GM18499 (cell line): ENCODE data around the gene CCPG1.
"Not testable (repeated sequence)": the region's sequence is repeated elsewhere in the genome, so short reads cannot be mapped to it uniquely, and the experiment has no call there.

Source experiments
- ATAC-seq: cut with Tn5 transposase; IDR thresholded peaks from one replicate; pipeline ENCODE4 v1.9.1; 2021; ENCODE audit warnings: moderate number of reproducible peaks; ENCODE audit not compliant: insufficient read depth, unreplicated experiment

Gene CCPG1, protein sequence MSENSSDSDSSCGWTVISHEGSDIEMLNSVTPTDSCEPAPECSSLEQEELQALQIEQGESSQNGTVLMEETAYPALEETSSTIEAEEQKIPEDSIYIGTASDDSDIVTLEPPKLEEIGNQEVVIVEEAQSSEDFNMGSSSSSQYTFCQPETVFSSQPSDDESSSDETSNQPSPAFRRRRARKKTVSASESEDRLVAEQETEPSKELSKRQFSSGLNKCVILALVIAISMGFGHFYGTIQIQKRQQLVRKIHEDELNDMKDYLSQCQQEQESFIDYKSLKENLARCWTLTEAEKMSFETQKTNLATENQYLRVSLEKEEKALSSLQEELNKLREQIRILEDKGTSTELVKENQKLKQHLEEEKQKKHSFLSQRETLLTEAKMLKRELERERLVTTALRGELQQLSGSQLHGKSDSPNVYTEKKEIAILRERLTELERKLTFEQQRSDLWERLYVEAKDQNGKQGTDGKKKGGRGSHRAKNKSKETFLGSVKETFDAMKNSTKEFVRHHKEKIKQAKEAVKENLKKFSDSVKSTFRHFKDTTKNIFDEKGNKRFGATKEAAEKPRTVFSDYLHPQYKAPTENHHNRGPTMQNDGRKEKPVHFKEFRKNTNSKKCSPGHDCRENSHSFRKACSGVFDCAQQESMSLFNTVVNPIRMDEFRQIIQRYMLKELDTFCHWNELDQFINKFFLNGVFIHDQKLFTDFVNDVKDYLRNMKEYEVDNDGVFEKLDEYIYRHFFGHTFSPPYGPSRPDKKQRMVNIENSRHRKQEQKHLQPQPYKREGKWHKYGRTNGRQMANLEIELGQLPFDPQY

DNA sequence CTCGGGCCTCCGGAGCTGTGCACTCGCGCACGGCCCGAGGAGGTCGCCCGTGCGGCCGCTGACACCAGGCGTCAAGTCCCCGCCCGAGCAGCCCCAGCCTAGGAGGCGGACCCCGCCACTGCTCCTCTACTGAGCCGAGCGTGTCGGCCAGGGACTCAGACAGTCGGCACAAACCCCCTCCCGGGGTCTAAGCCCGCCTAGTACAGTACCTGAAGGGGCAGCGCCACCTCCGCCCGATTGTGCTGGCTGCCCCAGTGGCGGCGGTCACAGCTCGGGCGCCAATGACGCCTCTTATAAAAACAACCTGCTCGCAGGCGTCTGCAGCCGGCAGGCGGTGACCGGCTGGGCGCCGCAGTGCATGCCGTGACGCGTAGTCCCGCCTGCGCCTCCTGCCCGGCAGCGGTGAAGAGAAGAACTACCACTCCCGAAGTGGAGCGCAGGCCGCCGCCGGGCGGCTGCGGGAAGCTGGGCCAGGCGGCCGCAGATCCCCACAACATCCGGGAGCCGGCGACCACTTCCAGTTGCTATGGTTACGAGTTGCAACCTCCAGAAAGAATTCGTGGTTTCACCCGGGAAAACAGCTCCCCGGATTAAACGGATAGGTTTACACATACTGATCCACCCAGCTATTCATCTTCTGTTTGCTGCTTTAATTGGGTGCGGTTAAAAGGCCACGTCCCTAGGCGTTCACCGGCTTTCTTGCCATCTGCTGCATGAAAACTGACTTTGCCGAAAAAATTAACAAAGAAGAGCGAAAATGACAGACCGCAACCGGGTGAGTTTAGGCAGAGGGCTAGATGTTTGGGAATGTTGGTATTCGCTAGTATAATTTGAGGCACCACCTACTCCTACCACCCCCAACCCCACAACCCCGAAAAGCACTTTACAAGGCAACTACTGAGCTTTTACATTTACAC, at the start of gene CCPG1, which contains the start of gene PIERCE2:
Gene CCPG1, minus strand, starts transcription at position 348 of the 917 bp plus-strand sequence. CDS start 18,935 bp downstream, outside the sequence.
Gene PIERCE2, plus strand, starts transcription at position 484 of the 917 bp plus-strand sequence. Its CDS starts 274 bp downstream, at position 758.
- peak; percentile 86 for ATAC-seq

DNA sequence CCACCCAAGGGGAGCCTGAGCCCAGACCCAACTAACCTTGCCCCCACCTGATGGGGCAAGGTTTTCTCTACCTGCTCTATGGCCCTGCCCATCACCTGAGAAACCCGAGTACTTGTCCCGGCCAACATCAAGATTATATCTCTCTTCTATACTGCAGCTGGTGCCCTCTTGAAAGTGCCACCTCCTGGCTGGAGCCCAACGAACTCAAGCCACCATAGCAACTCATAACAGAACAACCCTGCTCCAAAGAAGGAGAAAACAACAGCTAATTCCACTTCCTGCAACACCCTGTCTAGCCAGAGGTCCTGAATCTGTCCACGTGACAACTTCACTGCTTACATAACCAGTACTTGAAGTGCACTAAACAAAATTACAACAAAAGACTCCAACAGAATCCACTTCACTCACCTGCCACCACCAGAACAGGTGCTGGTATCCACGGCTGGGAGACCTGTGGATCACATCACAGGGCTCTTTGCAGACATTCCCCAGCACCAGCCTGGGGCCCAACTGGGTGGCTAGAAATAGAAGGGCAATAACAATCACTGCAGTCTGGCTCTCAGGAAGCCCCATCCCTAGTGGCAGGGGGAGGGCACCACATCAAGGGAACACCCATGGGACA, 49.4 kb upstream of the CCPG1 start:
- no peak for ATAC-seq

DNA sequence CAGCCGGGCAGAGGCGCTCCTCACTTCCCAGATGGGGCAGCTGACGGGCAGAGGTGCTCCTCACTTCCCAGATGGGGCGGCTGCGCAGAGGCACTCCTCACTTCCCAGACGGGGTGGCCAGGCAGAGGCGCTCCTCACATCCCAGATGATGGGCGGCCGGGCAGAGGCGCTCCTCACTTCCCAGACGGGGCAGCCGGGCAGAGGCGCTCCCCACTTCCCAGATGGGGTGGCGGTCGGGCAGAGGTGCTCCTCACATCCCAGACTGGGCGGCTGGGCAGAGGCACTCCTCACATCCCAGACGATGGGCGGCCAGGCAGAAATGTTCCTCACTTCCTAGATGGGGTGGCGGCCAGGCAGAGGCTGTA, 38.9 kb upstream of the CCPG1 start:
- ATAC-seq = not testable (repeated sequence)

DNA sequence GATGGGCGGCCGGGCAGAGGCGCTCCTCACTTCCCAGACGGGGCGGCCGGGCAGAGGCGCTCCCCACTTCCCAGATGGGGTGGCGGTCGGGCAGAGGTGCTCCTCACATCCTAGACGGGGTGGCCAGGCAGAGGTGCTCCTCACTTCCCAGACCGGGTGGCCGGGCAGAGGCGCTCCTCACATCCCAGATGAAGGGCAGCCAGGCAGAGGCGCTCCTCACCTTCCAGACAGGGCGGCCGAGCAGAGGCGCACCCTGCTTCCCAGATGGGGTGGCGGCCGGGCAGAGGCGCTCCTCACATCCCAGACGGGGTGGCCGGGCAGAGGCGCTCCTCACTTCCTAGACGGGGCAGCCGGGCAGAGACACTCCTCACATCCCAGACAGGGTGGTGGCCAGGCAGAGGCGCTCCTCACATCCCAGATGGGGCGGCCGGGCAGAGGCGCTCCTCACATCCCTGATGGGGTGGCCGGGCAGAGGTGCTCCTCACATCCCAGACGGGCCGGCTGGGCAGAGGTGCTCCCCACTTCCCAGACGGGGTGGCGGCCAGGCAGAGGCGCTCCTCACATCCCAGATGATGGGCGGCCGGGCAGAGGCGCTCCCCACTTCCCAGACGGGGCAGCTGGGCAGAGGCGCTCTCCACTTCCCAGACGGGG, 38.3 kb upstream of the CCPG1 start:
- ATAC-seq = not testable (repeated sequence)

DNA sequence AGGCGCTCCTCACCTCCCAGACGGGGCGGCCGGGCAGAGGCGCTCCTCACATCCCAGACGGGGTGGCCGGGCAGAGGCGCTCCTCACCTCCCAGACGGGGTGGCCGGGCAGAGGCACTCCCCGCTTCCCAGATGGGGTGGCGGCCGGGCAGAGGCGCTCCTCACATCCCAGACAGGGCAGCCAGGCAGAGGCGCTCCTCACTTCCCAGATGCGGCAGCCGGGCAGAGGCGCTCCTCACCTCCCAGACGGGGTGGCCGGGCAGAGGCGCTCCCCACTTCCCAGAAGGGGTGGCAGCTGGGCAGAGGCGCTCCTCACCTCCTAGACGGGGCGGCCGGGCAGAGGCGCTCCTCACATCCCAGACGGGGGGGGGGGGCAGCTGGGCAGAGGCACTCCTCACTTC, 37.8 kb upstream of the CCPG1 start:
- not testable (repeated sequence) for ATAC-seq

DNA sequence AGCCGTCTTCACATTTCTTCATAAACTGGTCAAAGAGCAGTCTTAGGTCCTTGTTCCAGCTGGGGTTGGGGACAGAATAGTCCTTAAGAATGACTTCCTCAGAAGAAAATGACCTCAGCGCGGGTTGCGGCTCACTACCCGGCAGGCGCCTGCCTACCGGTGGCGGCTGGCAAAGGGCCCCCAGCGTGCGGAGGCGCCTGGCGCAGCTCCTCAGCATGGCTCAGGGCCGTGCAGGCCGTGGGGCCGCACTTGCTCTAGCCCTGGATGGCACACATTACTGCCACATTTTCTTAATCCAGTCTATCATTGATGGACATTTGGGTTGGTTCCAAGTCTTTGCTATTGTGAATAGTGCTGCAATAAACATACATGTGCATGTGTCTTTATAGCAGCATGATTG, 35.0 kb upstream of the CCPG1 start:
- not testable (repeated sequence) for ATAC-seq

DNA sequence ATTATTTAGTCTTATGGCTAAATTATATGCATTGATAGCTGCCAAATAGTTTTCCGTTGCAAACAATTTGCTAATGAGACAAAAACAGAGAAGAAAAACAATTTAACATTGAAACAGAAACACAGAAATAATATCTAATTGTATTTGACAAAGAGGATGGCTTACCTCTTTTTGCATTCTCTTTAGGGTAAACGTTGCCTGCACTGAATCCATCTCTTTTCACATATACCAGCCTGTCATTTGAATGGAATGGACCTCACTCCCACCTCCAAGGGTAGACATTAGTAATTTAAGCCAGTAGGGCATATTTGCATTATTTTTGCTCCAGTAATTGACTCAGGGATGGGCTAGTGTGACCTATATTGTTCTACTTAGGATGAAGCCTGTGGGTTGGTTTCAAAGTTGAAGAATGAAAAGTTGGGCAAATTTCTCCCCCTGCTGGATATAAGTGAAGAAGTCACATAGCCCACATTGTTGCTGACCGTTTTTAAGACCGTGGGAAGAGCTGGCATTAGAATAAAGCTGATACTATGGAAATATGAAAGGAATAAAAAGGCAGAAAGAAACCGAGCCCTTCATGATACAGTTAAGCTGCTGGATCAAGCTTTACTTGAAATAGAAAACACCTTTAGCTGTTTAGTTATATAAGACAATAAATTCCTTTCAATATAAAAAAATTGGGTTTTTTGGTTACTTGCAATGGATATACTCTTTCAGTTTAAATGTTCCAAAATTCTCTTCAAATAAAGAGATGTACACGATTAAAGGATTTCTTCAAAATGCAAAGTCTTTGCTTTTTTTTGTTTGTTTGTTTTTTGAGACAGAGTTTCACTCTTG, 27.0 kb upstream of the CCPG1 start:
- ATAC-seq = peak; percentile 63

DNA sequence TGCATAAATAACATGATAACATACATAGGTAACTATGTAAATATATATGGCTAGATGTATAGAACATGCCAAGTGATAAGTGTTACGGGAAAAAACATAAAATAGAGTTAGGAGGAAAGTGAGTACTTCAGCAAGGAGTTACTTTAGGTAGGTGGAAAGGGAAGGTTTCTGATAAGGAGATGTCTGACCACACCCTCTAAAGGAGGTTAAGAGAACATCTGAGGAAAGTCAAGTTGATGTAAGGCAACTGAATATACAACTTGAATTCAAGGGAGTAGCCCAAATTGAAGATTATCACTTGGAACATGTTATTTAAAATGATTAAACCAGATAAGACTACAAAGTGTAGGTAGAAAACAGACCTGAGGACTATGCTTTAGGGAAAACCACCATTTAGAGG, 13.9 kb upstream of the CCPG1 start:
- ATAC-seq = no peak

DNA sequence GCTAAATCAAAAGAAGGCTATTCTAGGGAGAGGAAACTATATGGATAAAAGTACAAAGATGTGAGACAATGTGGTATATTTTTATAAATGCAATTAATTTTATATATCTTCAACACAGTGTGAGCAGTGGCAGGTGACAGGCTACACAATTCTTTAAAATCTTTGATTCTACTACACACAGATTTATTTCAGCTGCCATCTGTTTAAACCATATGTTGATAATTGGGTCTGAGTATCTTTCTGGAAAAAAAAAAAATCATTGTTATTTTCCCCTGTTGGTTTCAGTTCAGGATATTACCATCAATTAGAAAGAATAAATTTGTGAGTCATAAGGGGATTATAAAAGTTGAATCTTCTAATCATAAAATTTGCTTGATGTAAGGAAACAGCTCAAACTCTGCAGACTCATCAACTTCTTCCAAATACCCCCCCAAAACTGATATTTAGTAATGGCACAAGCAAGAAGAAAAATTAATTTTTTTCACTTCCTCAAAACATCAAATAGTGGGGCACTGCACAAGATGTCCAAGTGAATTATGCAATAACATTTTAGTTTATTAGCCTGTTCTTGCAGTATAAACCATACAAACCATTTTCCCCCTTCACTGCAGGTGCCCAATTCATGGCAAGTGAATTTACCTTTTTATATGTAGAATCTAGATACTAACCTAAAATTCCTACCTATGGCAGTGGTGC, 12.2 kb upstream of the CCPG1 start:
- no peak for ATAC-seq

DNA sequence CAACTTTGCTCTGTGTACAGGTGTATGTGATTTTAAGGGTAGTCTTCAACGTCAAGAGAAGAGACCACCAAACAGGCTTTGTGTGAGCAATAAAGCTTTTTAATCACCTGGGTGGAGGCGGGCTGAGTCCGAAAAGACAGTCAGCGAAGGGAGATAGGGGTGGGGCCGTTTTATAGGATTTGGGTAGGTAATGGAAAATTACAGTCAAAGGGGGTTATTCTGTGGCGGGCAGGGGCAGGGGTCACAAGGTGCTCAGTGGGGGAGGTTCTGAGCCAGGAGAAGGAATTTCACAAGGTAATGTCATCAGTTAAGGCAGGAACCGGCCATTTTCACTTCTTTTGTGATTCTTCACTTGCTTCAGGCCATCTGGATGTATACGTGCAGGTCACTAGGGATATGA, 9.5 kb upstream of the CCPG1 start:
- not testable (repeated sequence) for ATAC-seq

DNA sequence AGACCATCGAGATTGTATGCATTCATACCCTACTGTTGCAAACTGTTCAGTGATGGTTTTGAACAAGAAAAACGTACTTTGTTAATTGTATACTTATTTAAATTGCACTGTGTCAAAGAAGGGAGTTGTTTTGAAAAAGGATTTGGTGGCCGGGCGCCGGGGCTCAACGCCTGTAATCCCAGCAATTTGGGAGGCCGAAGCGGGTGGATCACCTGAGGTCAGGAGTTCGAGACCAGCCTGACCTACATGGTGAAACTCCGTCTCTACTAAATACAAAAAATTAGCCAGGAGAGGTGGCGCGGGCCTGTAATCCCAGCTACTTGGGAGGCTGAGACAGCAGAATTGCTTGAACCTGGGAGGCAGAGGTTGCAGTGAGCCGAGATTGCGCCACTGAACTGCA, 817 bp upstream of the CCPG1 start:
- not testable (repeated sequence) for ATAC-seq

DNA sequence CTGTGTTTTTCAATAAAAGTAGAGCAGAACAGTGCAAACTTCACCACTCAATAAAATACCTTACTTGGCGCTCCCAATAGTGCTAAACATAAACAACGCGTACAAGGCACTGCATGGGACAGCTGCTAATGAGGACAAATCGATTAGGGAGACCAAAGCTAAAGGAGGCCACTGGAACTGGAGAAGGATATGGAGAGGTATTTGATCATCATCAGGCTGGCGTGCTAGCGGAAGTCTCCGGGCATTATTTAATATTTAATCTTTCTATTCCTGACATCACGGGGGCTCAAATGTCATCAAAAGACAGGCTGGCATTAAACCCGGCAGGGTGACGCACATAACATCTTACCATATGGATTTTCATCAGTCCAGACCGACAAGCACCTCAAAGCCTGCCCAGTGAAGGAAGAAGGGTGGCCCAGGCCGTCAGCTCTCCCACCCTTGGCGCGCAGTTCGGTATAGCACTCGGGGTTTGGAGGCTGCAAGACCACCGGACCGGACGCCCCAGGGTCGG, 604 bp downstream of the CCPG1 start:
- peak; percentile 1 for ATAC-seq

DNA sequence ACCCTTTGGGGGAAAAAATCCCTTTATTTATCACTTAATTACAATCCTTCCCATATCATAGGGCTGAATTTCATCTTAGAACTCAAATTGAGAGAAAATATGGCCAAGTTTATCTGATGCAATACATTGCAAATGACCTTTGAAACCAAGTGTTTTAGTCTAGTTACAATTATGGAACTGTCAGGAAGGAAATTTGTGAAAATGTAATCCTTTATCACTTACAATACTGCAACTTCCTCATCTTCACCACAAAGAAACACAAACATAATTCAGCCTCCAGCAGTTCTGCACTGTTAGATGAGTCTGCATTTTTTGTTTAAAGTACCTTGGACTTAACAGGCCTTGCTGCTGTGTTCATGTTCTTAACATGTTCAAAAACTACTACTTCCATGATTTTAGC, 4.6 kb downstream of the CCPG1 start:
- no peak for ATAC-seq

DNA sequence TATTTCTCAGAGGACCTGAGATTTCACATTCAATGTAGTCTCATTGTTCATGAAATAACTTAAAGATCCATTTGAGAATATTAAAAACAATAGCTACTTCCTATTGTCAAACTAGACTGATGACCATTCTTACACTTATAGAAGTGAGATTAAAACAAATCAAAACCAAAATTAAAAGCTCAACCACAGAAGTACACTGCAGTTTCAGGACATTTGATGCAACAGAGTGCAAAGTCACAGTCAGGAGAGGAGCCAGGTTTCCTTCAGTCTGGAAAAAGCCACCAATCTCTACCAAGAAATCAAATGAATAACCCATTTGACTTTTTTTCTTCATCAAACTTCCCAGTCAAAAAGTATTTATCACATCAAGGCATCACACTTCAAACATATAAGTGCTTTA, 5.5 kb downstream of the CCPG1 start:
- no peak for ATAC-seq

DNA sequence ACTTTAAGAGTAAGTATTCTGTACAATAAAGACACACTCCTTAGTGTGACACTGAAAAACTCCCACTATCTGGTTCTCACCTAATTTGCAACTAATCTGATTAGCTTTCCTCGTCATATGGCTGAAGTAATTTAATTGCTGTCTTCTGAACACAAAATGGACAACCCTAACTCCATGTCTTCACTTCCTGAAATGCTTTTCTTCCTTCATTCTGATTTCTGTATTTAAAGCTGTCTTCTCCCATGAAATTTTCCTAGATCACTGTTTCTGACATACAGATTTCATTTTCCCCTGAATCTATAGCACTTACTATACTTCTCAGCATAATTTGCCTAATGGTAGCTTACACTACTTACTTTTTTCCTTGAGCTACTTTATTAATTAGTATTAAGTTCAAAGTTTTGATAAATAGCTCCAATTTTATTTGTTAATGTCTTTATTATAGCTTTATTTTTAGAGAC, 6.3 kb downstream of the CCPG1 start:
- ATAC-seq = no peak

DNA sequence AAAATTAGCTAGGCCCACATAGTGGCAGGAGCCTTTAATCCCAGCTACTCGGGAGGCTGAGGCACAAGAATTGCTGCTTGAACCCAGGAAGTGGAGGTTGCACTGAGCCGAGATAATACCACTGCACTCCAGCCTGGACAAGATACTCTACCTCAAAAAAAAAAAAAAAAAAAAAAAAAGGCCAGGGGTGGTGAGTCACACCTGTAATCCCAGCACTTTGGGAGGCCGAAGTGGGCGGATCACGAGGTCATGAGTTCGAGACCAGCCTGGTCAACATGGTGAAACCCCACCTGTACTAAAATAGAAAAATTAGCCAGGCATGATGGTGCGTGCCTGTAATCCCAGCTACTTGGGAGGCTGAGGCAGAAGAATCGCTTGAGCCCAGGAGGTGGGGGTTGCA, 8.1 kb downstream of the CCPG1 start:
- ATAC-seq = not testable (repeated sequence)

DNA sequence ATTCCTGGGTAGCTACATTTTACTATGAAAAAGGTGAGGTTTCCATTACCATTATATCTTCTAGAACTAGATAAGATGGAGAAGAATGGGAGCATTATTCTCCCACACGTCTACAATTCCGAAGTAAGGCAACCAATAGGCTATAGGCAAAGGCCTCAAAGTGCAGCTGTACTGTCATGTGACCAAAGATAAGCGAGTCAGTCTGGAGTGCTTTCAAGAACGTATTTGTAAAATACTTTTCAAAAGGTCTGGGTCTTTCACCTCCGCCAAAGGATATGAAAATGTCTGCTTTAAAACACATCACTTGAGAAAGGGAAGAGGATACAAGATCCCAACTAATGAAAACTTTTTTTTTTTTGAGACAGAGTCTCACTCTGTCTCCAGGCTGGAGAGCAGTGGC, 9.9 kb downstream of the CCPG1 start:
- ATAC-seq = no peak

DNA sequence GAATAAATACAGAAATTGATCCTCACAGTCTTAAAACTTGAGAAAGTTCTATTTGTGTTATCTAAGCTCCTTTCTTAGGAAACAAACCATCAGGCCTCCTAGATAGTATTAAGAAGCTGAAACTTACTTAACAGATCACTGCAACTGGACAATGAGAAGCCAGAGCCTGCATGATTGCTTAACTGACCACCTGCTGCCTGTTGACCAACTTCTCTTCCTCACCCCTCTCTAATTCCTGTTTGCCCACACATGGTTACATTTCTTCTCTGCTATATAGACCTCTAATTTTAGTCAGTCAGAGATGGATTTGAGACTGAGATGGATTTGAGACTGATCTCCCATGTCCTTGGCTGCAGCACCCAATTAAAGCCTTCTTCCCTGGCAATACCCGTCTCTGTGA, 13.5 kb downstream of the CCPG1 start:
- no peak for ATAC-seq
